Transverse colon (tissue), 4 donors: ENCODE results near the gene DENND6B. TPM values are rescaled to one million over a fixed set of nuclear protein-coding genes. Genes with fewer than 3 reads are reported as not detected.

ENCODE experiments used
- DNase-seq: peaks from one replicate; pipeline ENCODE4 v3.0.0-alpha.2; 2019
- H3K27ac ChIP-seq, 4 donors: fragments of 200-600 bp; sonication (generic); 2 replicates each; pipeline ENCODE4 v1.5.1; 2016 to 2018; ENCODE audit warnings: inconsistent platforms in 4 of 4
- H3K27me3 ChIP-seq: fragments of 200-600 bp; sonication (generic); 2 replicates; pipeline ENCODE4 v1.5.1; 2017; ENCODE audit warnings: inconsistent platforms
- H3K36me3 ChIP-seq, 4 donors: fragments of 200-600 bp; sonication (generic); 2 replicates each; pipeline ENCODE4 v1.5.1; 2017 to 2019; ENCODE audit warnings: inconsistent platforms in 4 of 4
- H3K4me1 ChIP-seq, 4 donors: fragments of 200-600 bp; sonication (generic); 2 replicates each; pipeline ENCODE4 v1.5.1; 2017 to 2020; ENCODE audit warnings: inconsistent platforms in 4 of 4
- H3K4me3 ChIP-seq, 4 donors: fragments of 200-600 bp; sonication (generic); 1 replicate in 1 of 4; 2 replicates in 3 of 4; pipeline versions ENCODE4 v1.5.1 to v1.6.1; 2017 to 2019; ENCODE audit warnings: inconsistent platforms in 4 of 4
- H3K9me3 ChIP-seq, 2 donors: fragments of 200-600 bp; sonication (generic); 2 replicates each; pipeline ENCODE4 v1.5.1; 2017 to 2019; ENCODE audit warnings: inconsistent platforms in 2 of 2
- EP300 ChIP-seq: sonication (generic); formaldehyde crosslinking; IDR thresholded peaks from one replicate; pipeline ENCODE4 v1.6.1; 2017; ENCODE audit warnings: antibody characterized with exemption, low read depth
- POLR2A ChIP-seq: fragments of 450-650 bp; IDR thresholded peaks from one replicate; pipeline ENCODE4 v1.6.1; 2016; ENCODE audit warnings: antibody characterized with exemption, mild to moderate bottlenecking, moderate library complexity
- POLR2AphosphoS5 ChIP-seq, 3 donors: sonication (generic); formaldehyde crosslinking; IDR thresholded peaks; one replicate each; pipeline ENCODE4 v1.6.1; 2016; ENCODE audit warnings: antibody characterized with exemption in 3 of 3
- WGBS, 2 donors: methylation state at CpG; one replicate each; pipeline ENCODE4 v1.1.5; 2018; ENCODE audit warnings: low coverage in 1 of 2; 5-methylcytosine and 5-hydroxymethylcytosine counted together
- in situ Hi-C, 4 donors: fragments of 200-750 bp; cut with MboI; loops; one replicate each; pipeline versions ENCODE4 v1.15.0 to v1.15.1; 2017; ENCODE audit warnings: low sequenced_read_pairs in 3 of 4, low pct_ligation_motif_present in 1 of 4, low pct_unique_long_range_greater_than_20kb in 1 of 4
- intact Hi-C: fragments of 100-400 bp; cut with DNase I; formaldehyde crosslinking; loops from one replicate; pipeline ENCODE4 v1.15.1; 2023; ENCODE audit warnings: low total_unique reads
- total RNA-seq, 4 donors: library from RNA; depleted of rRNA; stranded (reverse); fragments of >200 nt; gene quantifications; one replicate each; pipeline ENCODE4 v1.1.0, GENCODE V29; 2016
- TF ChIP-seq, protein P1 (sequence below), 5 experiments: fragments of 200-600 bp in 3 of 5; fragments of 450-650 bp in 2 of 5; sonication (generic) in 3 of 5; IDR thresholded peaks; 1 replicate in 2 of 5; 2 replicates in 3 of 5; pipeline ENCODE4 v1.5.1; 2016 to 2017; ENCODE audit warnings: antibody characterized with exemption in 5 of 5, inconsistent platforms in 3 of 5, mild to moderate bottlenecking in 2 of 5, moderate library complexity in 1 of 5

Gene DENND6B
- total RNA-seq, 4 donors from 2014 or later = 3.2 to 22.7 (median 8.3) TPM

DNA sequence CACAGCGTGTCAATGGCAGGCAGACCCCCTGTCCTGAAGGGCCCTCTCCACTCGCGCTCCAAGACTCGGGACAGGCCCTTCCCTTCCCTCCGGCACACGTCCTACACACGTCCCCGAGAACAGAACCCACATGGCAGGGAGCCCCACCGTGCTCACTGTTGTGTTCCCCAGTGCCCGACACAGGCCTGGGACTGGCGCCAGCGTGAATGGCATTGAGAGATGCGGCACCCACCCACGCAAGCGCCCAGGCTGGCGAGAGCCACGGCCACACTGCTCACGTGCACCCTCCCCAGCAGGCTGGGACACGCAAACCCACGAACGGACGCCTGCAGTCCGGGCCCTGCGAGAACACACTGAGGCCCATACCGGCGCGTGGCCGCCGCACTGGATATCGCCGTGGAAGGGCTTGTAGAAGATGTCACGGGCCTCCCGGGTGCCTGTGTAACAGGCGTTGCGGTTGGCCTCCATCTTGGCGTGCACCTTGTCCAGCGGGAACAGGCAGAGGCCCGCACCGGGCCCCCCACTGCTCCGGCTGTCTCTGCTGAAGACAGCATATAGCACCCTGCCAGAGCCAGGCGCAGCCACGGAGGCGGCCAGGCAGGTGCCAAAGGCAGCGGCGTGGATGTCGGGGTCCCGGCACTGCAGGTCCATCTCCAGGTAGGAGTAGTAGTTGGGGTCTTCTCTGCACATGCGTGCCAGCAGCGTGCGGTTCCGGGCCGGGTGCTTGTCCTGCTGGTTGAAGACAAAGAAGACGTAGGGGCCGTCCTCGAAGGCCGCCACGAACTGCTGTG is 37.5 kb downstream of the DENND6B start:
- no peak overlapping the region for H3K4me3 ChIP-seq
- no peak for DNase-seq
- peaks cover 0 to 46% (median 18%) of the 10 kb centered on the region in 4 donors for H3K36me3 ChIP-seq
- in situ Hi-C loops = no loop called here
- TF ChIP-seq POLR2AphosphoS5 (IDR thresholded peaks at IDR 0.05) (no peak), POLR2A (no peak), EP300 (no peak)
- TF ChIP-seq, protein P1, sequence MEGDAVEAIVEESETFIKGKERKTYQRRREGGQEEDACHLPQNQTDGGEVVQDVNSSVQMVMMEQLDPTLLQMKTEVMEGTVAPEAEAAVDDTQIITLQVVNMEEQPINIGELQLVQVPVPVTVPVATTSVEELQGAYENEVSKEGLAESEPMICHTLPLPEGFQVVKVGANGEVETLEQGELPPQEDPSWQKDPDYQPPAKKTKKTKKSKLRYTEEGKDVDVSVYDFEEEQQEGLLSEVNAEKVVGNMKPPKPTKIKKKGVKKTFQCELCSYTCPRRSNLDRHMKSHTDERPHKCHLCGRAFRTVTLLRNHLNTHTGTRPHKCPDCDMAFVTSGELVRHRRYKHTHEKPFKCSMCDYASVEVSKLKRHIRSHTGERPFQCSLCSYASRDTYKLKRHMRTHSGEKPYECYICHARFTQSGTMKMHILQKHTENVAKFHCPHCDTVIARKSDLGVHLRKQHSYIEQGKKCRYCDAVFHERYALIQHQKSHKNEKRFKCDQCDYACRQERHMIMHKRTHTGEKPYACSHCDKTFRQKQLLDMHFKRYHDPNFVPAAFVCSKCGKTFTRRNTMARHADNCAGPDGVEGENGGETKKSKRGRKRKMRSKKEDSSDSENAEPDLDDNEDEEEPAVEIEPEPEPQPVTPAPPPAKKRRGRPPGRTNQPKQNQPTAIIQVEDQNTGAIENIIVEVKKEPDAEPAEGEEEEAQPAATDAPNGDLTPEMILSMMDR (IDR thresholded peaks at IDR 0.05) = no peak
- WGBS, 2 donors = 96% methylated on average over 51 of the region's 57 CpGs; no CpG with 5 or more reads in 1 of the 2 donors
- H3K27ac ChIP-seq = no peak overlapping the region
- intact Hi-C loops = no loop called here
- H3K27me3 ChIP-seq = no peaks in the 10 kb centered on the region
- peaks cover 20 to 21% (median 21%) of the 10 kb centered on the region in 4 donors for H3K4me1 ChIP-seq
- no peaks in the 10 kb centered on the region for H3K9me3 ChIP-seq

DNA sequence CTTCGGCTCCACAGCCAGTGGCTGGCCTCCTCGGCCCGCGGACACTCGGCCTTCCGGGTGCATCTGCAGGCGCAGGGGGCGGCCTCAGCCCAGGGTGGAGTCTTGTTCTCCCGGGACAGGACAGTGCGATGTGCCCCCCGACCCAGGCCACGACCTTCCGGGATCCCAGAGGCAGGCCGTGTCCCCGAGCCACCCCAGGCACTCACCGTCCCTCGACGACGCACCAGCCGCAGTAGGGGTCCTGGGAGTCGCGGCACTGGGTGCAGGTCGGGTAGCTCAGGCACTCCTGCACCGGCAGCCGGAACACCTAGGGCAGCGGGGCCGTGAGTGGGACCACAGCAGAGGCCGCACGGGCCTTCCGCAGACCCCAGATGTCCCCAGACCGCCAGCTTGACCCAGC is 39.1 kb downstream of the DENND6B start:
- Histone ChIP-seq H3K36me3 (peaks cover 0 to 51% (median 20%) of the 10 kb centered on the region in 4 donors), H3K4me1 (peaks cover 4 to 5% (median 4%) of the 10 kb centered on the region in 4 donors), H3K4me3 (no peak overlapping the region), H3K27ac (no peak overlapping the region), H3K27me3 (no peaks in the 10 kb centered on the region), H3K9me3 (no peaks in the 10 kb centered on the region)
- intact Hi-C loops = no loop called here
- in situ Hi-C loops = no loop called here
- 96% methylated on average over 25 of the region's 31 CpGs; no CpG with 5 or more reads in 1 of the 2 donors for WGBS, 2 donors
- no peak for TF ChIP-seq EP300
- no peak for TF ChIP-seq POLR2A
- no peak for TF ChIP-seq POLR2AphosphoS5 (IDR thresholded peaks at IDR 0.05)
- TF ChIP-seq, protein P1 (IDR thresholded peaks at IDR 0.05) = no peak
- no peak for DNase-seq

DNA sequence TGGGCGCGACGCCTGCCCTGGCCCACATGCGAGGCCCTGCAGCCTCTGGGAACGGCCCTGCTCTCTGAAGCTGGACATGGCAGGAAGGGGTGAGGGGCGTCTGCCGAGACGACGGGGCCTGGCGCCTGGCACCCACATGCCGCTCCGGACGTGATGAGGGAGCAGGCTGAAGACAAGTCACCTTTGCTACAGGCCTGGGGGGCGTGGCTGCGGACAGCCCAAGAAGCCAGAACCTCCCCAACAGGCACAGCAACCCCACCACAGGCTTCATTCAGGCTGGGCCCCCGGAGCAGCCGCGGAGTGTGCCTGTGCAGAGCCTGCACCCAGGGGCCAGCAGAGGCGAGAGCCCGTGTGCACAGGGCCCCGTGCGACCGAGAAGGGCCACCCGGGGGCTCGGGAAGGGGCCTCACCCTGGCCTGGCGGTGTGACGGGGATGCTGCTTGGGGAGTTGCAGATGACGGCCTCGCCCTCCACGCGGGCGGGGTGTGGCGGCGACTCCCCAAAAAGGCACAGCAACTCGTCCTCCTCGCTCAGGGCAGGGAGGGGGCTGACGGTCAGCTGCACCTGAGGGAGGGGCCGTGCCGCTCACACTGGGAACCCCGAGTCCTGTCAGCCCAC is 40.0 kb downstream of the DENND6B start:
- in situ Hi-C loops (no loop called here), intact Hi-C loops (no loop called here)
- H3K4me1 ChIP-seq = no peaks in the 10 kb centered on the region
- 91% methylated on average over 37 of the region's 40 CpGs; no CpG with 5 or more reads in 1 of the 2 donors for WGBS, 2 donors
- no peak overlapping the region for H3K4me3 ChIP-seq
- peaks cover 0 to 60% (median 21%) of the 10 kb centered on the region in 4 donors for H3K36me3 ChIP-seq
- TF ChIP-seq POLR2A (no peak), EP300 (no peak), POLR2AphosphoS5 (IDR thresholded peaks at IDR 0.05) (no peak)
- TF ChIP-seq, protein P1 (IDR thresholded peaks at IDR 0.05) = no peak
- no peak overlapping the region for H3K27ac ChIP-seq
- no peak for DNase-seq
- H3K27me3 ChIP-seq = no peaks in the 10 kb centered on the region
- no peaks in the 10 kb centered on the region for H3K9me3 ChIP-seq

DNA sequence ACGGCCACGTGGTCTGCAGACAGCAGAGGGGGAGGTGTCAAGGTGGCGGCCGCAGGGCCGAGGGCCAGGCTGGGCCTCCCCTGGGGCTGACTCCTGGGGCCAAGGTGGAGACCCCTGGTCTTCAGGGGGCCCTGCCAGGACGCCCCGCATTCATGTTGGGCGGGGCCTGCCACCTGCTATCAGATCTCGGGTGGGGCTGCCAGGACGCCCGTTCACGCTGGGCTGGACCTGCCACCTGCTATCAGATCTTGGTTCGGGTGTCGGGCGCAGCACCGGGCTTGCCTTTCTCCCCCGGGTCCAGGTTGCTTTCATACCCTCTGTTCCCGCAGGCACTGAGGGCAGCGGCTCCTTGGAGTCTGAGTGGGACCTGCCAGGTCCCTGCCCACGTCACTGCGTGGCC is 40.5 kb downstream of the DENND6B start:
- Histone ChIP-seq H3K4me3 (no peak overlapping the region), H3K9me3 (no peaks in the 10 kb centered on the region), H3K27ac (no peak overlapping the region), H3K27me3 (no peaks in the 10 kb centered on the region), H3K4me1 (no peaks in the 10 kb centered on the region), H3K36me3 (peaks cover 0 to 65% (median 23%) of the 10 kb centered on the region in 4 donors)
- in situ Hi-C loops (no loop called here), intact Hi-C loops (no loop called here)
- 64% methylated on average over 16 of the region's 21 CpGs; no CpG with 5 or more reads in 1 of the 2 donors for WGBS, 2 donors
- TF ChIP-seq POLR2A (no peak), EP300 (no peak), POLR2AphosphoS5 (IDR thresholded peaks at IDR 0.05) (no peak)
- TF ChIP-seq, protein P1 (IDR thresholded peaks at IDR 0.05) = no peak
- no peak for DNase-seq
